SK-N-SH treated with all-trans-retinoic acid at 6 μM for 48 hours (cell line): Measurements from ENCODE around the gene ADRA2B.

Experiments
- ATAC-seq: fragments of 200-7000 bp; cut with Tn5 transposase; 3 replicates; pipeline ENCODE4 v1.9.1; 2020; ENCODE audit warnings: mild to moderate bottlenecking, moderate library complexity
- ARNTL ChIP-seq: fragments of 450-650 bp; formaldehyde crosslinking; IDR thresholded peaks from 2 replicates; pipeline ENCODE4 v1.5.0; 2020; ENCODE audit warnings: low read depth, mild to moderate bottlenecking, moderate library complexity, borderline replicate concordance
- BACH2 ChIP-seq: fragments of 250-450 bp; sonication (Bioruptor Pico); IDR thresholded peaks from 2 replicates; pipeline ENCODE4 v1.9.0; 2021; ENCODE audit warnings: mild to moderate bottlenecking, borderline replicate concordance
- CREB5 ChIP-seq: fragments of 250-450 bp; sonication (Bioruptor Pico); IDR thresholded peaks from 2 replicates; pipeline ENCODE4 v1.5.1; 2020; ENCODE audit warnings: low read depth, mild to moderate bottlenecking, moderate library complexity
- CSDC2 ChIP-seq: fragments of 250-450 bp; sonication (Bioruptor Pico); IDR thresholded peaks from 2 replicates; pipeline ENCODE4 v1.5.0; 2020; ENCODE audit warnings: mild to moderate bottlenecking, moderate library complexity
- ESRRG ChIP-seq: fragments of 250-450 bp; sonication (Bioruptor Pico); IDR thresholded peaks from 2 replicates; pipeline ENCODE4 v1.6.1; 2021; ENCODE audit warnings: mild to moderate bottlenecking
- GLIS3 ChIP-seq: fragments of 250-450 bp; sonication (Bioruptor Pico); IDR thresholded peaks from 2 replicates; pipeline ENCODE4 v1.5.0; 2020; ENCODE audit warnings: mild to moderate bottlenecking, moderate library complexity
- ISL1 ChIP-seq: fragments of 250-450 bp; sonication (Bioruptor Pico); IDR thresholded peaks from 2 replicates; pipeline ENCODE4 v2.1.2; 2022; ENCODE audit warnings: mild to moderate bottlenecking, moderate library complexity
- PATZ1 ChIP-seq: fragments of 250-450 bp; sonication (Bioruptor Pico); IDR thresholded peaks from 2 replicates; pipeline ENCODE4 v1.8.0; 2020; ENCODE audit warnings: mild to moderate bottlenecking, moderate library complexity, borderline replicate concordance
- RARB ChIP-seq: fragments of 250-450 bp; sonication (Bioruptor Pico); IDR thresholded peaks from 2 replicates; pipeline ENCODE4 v1.8.0; 2021; ENCODE audit warnings: mild to moderate bottlenecking, moderate library complexity
- SNAI2 ChIP-seq: fragments of 250-450 bp; sonication (Bioruptor Pico); IDR thresholded peaks from 2 replicates; pipeline ENCODE4 v1.5.0; 2020; ENCODE audit warnings: mild to moderate bottlenecking, moderate library complexity
- TCF4 ChIP-seq: fragments of 250-450 bp; sonication (Bioruptor Pico); IDR thresholded peaks from 2 replicates; pipeline ENCODE4 v1.8.0; 2021; ENCODE audit warnings: mild to moderate bottlenecking, moderate library complexity, borderline replicate concordance
- TOX ChIP-seq: fragments of 250-450 bp; sonication (Bioruptor Pico); IDR thresholded peaks from 2 replicates; pipeline ENCODE4 v1.8.0; 2021; ENCODE audit warnings: mild to moderate bottlenecking, moderate library complexity, borderline replicate concordance
- ZC3H10 ChIP-seq: fragments of 250-450 bp; sonication (Bioruptor Pico); IDR thresholded peaks from 2 replicates; pipeline ENCODE4 v1.5.1; 2021; ENCODE audit warnings: mild to moderate bottlenecking, moderate library complexity
- ZFP30 ChIP-seq: fragments of 450-650 bp; formaldehyde crosslinking; IDR thresholded peaks from 2 replicates; pipeline ENCODE4 v1.5.0; 2022; ENCODE audit warnings: mild to moderate bottlenecking, moderate library complexity
- ZNF565 ChIP-seq: fragments of 450-650 bp; formaldehyde crosslinking; conservative IDR thresholded peaks from 2 replicates; pipeline ENCODE4 v1.5.0; 2020; ENCODE audit warnings: low read depth, mild to moderate bottlenecking, moderate library complexity
- ZNF8 ChIP-seq: fragments of 450-650 bp; formaldehyde crosslinking; IDR thresholded peaks from 2 replicates; pipeline ENCODE4 v1.5.0; 2020; ENCODE audit warnings: mild to moderate bottlenecking, moderate library complexity
- TF ChIP-seq, protein P1 (sequence below): fragments of 250-450 bp; sonication (Bioruptor Pico); IDR thresholded peaks from 2 replicates; pipeline ENCODE4 v1.8.0; 2021; ENCODE audit warnings: low read depth, mild to moderate bottlenecking, moderate library complexity, borderline replicate concordance
- TF ChIP-seq, protein P2 (sequence below): fragments of 250-450 bp; sonication (Bioruptor Pico); IDR thresholded peaks from 2 replicates; pipeline ENCODE4 v1.5.1; 2021; ENCODE audit warnings: mild to moderate bottlenecking, moderate library complexity
- TF ChIP-seq, protein P3 (sequence below): fragments of 250-450 bp; sonication (Bioruptor Pico); IDR thresholded peaks from 2 replicates; pipeline ENCODE4 v1.5.0; 2020; ENCODE audit warnings: mild to moderate bottlenecking, moderate library complexity

Gene ADRA2B

DNA sequence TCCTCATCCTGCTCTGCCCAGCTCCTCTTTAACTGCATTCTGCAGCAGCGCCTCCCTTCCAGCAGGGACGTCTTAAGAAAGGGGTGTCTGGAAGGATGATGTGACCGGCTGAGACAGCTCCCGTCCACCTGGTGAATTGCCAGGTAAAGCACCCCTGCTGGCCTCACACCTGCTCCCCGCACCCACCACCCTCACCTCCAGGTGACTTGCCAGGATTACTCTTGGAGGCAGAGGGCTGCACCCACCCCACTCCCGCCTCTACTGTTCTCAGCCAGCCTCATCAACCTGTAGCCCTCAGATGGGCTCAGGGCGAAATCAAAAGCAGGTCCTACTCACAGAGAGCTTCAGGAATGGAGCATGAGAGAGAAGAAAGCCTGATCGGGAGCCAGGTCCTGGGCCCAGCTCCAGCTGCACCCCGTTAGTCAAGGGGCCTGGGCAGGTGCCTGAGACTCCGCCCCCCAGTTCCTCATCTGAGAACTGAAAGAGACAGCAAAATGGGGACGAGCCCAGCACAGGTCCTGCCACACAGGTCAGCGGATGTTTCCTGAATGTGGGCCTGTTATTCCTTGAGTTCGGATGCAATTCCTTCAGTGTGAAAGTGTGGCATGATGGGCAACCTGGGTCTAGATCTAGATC, 5.6 kb downstream of the ADRA2B start:
- TF ChIP-seq RARB (CRISPR knock-in tag) (no peak), CREB5 (CRISPR knock-in tag) (no peak), ARNTL (CRISPR knock-in tag) (no peak), CSDC2 (CRISPR knock-in tag) (no peak), SNAI2 (CRISPR knock-in tag) (no peak)
- TF ChIP-seq, protein P1, sequence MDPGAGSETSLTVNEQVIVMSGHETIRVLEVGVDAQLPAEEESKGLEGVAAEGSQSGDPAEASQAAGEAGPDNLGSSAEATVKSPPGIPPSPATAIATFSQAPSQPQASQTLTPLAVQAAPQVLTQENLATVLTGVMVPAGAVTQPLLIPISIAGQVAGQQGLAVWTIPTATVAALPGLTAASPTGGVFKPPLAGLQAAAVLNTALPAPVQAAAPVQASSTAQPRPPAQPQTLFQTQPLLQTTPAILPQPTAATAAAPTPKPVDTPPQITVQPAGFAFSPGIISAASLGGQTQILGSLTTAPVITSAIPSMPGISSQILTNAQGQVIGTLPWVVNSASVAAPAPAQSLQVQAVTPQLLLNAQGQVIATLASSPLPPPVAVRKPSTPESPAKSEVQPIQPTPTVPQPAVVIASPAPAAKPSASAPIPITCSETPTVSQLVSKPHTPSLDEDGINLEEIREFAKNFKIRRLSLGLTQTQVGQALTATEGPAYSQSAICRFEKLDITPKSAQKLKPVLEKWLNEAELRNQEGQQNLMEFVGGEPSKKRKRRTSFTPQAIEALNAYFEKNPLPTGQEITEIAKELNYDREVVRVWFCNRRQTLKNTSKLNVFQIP = no peak
- TF ChIP-seq, all 23 proteins: peak for 0
- ATAC-seq = no peak

GRCh38 chr2:96109931-96110511, 6.3 kb downstream of the ADRA2B start:
- no peak for ATAC-seq
- TF ChIP-seq ARNTL (CRISPR knock-in tag) = no peak
- TF ChIP-seq PATZ1 (CRISPR knock-in tag) = no peak
- no peak for TF ChIP-seq ISL1
- TF ChIP-seq SNAI2 (CRISPR knock-in tag) = no peak
- TF ChIP-seq, protein P1 = no peak
- TF ChIP-seq BACH2 (CRISPR knock-in tag) = no peak
- no peak for TF ChIP-seq ZFP30
- no peak for TF ChIP-seq TOX (CRISPR knock-in tag)

GRCh38 chr2:96109361-96109680, 7.0 kb downstream of the ADRA2B start:
- TF ChIP-seq, protein P2, sequence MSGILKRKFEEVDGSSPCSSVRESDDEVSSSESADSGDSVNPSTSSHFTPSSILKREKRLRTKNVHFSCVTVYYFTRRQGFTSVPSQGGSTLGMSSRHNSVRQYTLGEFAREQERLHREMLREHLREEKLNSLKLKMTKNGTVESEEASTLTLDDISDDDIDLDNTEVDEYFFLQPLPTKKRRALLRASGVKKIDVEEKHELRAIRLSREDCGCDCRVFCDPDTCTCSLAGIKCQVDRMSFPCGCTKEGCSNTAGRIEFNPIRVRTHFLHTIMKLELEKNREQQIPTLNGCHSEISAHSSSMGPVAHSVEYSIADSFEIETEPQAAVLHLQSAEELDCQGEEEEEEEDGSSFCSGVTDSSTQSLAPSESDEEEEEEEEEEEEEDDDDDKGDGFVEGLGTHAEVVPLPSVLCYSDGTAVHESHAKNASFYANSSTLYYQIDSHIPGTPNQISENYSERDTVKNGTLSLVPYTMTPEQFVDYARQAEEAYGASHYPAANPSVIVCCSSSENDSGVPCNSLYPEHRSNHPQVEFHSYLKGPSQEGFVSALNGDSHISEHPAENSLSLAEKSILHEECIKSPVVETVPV (CRISPR knock-in tag) = no peak
- TF ChIP-seq ARNTL (CRISPR knock-in tag) = no peak
- TF ChIP-seq TCF4 = no peak
- TF ChIP-seq, protein P1 = no peak
- no peak for TF ChIP-seq ZNF8 (CRISPR knock-in tag)
- TF ChIP-seq GLIS3 (CRISPR knock-in tag) = no peak
- no peak for TF ChIP-seq SNAI2 (CRISPR knock-in tag)
- no peak for TF ChIP-seq CREB5 (CRISPR knock-in tag)
- TF ChIP-seq ZC3H10 (CRISPR knock-in tag) = no peak
- no peak for TF ChIP-seq ZNF565 (CRISPR knock-in tag)
- no peak for TF ChIP-seq PATZ1 (CRISPR knock-in tag)
- no peak for TF ChIP-seq ESRRG
- TF ChIP-seq CSDC2 (CRISPR knock-in tag) = no peak
- TF ChIP-seq, protein P3, sequence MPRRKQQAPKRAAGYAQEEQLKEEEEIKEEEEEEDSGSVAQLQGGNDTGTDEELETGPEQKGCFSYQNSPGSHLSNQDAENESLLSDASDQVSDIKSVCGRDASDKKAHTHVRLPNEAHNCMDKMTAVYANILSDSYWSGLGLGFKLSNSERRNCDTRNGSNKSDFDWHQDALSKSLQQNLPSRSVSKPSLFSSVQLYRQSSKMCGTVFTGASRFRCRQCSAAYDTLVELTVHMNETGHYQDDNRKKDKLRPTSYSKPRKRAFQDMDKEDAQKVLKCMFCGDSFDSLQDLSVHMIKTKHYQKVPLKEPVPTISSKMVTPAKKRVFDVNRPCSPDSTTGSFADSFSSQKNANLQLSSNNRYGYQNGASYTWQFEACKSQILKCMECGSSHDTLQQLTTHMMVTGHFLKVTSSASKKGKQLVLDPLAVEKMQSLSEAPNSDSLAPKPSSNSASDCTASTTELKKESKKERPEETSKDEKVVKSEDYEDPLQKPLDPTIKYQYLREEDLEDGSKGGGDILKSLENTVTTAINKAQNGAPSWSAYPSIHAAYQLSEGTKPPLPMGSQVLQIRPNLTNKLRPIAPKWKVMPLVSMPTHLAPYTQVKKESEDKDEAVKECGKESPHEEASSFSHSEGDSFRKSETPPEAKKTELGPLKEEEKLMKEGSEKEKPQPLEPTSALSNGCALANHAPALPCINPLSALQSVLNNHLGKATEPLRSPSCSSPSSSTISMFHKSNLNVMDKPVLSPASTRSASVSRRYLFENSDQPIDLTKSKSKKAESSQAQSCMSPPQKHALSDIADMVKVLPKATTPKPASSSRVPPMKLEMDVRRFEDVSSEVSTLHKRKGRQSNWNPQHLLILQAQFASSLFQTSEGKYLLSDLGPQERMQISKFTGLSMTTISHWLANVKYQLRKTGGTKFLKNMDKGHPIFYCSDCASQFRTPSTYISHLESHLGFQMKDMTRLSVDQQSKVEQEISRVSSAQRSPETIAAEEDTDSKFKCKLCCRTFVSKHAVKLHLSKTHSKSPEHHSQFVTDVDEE (CRISPR knock-in tag) = no peak
- TF ChIP-seq, all 23 proteins: peak for 0
- no peak for ATAC-seq
